ENCODE results near the gene SLC25A41. TPM values are rescaled to one million over a fixed set of nuclear protein-coding genes. Genes with fewer than 3 reads are reported as not detected.

The SLC25A41 gene
- total RNA-seq, 1 donor from 2014 or later, result not detected

DNA sequence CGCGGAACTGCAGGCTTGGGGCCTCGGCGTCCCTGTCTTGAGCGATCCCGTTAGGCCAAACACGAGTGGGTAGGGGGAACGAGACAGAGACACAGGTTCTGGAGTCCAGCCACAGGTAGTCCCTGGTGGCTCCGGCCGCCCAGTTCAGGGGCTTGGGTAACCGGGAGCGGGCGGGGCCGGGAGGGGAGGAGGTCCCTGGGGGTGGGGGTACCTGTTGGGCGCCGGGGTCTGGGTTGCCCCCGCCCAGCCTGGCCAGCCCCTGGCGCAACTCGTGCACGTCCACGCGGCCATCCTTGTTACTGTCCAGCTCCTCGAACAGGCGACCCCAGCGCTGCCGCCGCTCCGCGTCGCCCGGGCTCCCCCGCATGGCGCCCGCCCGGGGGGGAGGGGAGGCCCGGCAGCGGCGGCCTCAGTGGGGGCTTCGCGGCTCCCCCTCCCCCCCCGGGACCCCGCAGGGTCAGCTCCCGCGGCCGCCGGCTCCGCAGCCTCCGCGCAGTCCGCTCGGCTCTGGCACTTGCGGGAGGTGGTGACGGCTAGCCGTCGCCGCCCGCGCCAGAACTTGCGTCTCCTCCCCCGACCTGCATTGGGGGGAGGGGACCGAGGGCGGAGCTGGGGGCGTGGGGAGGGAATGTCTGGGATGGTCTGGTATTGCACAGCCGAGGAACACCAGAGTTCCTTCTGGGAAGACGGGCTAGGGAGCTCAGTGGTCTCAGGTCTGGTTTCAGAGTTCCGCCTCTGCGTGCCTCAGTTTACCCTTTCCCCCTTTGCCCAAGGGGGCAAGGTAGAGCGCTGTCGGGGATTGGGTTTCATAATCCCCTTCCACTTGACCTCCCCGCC, 25.9 kb upstream of the SLC25A41 start, which contains the start of gene SLC25A23:
SLC25A23 (minus strand) TSS at position 531 of the 837 bp plus-strand sequence; CDS start at position 367, 164 bp downstream.
- Histone ChIP-seq H3K9me3 (peaks cover 4% of the 10 kb centered on the region), H3K36me3 (peaks cover 5% of the 10 kb centered on the region), H3K4me3 (peak within 1 kb of the TSS; percentile 73), H3K27ac (peak within 1 kb of the TSS; percentile 87), H3K27me3 (ENCODE audit: low read depth) (peaks cover 13% of the 10 kb centered on the region), H3K4me1 (peaks cover 17% of the 10 kb centered on the region)
- ATAC-seq (peak; percentile 76 to 77), DNase-seq (peak; percentile 77)
- intact Hi-C loops (cut with DNase I), result no loop called here
- TF ChIP-seq, protein P1, sequence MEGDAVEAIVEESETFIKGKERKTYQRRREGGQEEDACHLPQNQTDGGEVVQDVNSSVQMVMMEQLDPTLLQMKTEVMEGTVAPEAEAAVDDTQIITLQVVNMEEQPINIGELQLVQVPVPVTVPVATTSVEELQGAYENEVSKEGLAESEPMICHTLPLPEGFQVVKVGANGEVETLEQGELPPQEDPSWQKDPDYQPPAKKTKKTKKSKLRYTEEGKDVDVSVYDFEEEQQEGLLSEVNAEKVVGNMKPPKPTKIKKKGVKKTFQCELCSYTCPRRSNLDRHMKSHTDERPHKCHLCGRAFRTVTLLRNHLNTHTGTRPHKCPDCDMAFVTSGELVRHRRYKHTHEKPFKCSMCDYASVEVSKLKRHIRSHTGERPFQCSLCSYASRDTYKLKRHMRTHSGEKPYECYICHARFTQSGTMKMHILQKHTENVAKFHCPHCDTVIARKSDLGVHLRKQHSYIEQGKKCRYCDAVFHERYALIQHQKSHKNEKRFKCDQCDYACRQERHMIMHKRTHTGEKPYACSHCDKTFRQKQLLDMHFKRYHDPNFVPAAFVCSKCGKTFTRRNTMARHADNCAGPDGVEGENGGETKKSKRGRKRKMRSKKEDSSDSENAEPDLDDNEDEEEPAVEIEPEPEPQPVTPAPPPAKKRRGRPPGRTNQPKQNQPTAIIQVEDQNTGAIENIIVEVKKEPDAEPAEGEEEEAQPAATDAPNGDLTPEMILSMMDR (IDR thresholded peaks at IDR 0.05), result no peak

DNA sequence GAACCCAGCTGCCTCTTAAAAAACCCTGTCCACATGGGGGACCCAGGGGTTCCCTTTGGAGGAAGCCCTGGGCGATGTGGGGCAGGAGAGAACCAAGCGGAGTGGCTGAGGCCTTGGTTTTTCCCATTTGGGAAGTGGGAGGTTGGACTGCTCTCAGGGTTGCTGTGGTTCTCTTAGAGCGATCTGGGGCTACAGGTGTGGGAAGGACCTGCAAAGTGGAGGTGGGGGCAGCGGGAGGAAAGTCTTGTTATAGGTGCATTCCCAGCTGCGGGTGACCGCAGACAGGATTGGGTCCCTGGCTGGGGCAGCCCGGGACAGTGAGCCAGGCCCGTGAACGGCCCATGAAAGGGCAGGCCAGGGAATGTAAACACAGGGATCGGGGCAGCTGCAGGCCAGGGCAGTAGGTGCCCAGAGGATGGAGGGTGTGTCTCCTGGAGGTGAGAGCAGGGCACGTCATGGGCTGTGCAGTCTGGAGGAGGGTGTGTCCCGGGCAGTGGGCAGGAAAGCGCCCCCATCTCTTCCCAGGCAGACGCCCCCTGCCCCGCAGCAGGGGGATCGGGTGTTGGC, 25.2 kb upstream of the SLC25A41 start:
- peaks cover 17% of the 10 kb centered on the region for H3K4me1 ChIP-seq
- H3K9me3 ChIP-seq, result peaks cover 11% of the 10 kb centered on the region
- ATAC-seq (peak in 1 of 2 donors; percentile 3), DNase-seq (no peak)
- intact Hi-C loops (cut with DNase I), result no loop called here
- TF ChIP-seq, protein P1 (IDR thresholded peaks at IDR 0.05), result no peak
- peak overlapping the region; percentile 73 for H3K4me3 ChIP-seq
- H3K27ac ChIP-seq, result peak overlapping the region; percentile 87
- peaks cover 11% of the 10 kb centered on the region for H3K36me3 ChIP-seq
- peaks cover 6% of the 10 kb centered on the region for H3K27me3 ChIP-seq (ENCODE audit: low read depth)

DNA sequence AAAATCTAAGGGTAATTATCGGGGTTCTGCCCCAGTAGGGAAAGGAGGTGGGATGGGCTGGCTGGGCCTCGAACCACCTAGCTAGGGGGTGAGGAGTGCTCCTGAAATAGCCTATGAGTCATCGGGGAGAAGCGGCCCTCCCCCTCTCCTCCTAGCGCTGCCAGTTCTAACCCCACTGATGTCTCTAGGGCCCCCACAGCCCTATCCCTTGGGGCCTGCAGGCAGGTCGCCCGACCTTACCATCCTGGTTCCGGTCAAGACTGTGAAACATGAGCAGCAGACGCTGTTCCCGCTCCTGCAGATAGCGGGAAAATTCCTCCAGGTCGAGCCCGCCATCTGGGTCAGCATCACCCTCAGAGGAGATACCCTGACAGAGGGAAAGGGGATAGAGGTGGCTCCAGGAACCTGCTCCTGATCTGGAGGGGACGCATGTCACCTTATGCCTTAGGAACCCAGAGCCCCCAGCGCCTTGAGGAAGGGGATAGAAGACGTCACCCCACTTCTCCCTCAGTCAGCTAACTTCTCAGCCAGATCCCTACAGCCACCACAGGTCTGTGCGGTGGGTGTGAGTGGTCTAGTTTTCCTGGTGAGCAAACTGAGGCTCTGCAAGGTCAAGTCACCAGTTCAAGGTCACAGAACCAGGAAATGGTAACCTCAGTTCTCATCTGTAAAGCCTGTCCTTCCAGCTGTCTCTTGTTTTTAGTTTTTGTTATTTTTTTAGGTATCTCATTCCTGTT, 24.6 kb upstream of the SLC25A41 start:
- TF ChIP-seq, protein P1 (IDR thresholded peaks at IDR 0.05), result no peak
- Histone ChIP-seq H3K9me3 (peaks cover 13% of the 10 kb centered on the region), H3K27me3 (ENCODE audit: low read depth) (no peaks in the 10 kb centered on the region), H3K27ac (peak overlapping the region; percentile 18), H3K36me3 (peaks cover 13% of the 10 kb centered on the region), H3K4me1 (peaks cover 17% of the 10 kb centered on the region), H3K4me3 (no peak overlapping the region)
- DNase-seq, result no peak
- intact Hi-C loops (cut with DNase I), result no loop called here
- ATAC-seq, result no peak

DNA sequence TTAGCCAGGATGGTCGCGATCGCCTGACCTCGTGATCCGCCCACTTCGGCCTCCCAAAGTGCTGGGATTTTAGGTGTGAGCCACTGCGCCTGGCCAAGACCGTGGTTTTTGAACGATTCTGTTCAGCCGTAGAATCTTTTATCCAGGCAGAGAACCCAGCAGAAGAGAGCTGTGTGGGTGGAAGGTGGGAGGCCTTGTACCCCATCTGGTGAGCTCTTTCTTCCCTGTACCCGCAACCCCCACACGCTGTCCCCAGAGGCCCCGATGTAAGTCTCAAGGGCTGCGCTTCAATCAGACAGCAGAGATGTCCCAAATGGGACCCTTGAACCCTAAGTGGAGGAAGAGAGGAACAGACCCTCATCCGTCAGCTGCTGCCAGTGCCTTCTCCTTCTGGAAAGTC, 22.4 kb upstream of the SLC25A41 start:
- Histone ChIP-seq H3K4me3 (no peak overlapping the region), H3K27me3 (ENCODE audit: low read depth) (no peaks in the 10 kb centered on the region), H3K36me3 (peaks cover 13% of the 10 kb centered on the region), H3K4me1 (peaks cover 16% of the 10 kb centered on the region), H3K9me3 (peaks cover 13% of the 10 kb centered on the region), H3K27ac (no peak overlapping the region)
- ATAC-seq, result no peak
- DNase-seq, result no peak
- intact Hi-C loops (cut with DNase I), result no loop called here
- TF ChIP-seq, protein P1 (IDR thresholded peaks at IDR 0.05), result no peak

DNA sequence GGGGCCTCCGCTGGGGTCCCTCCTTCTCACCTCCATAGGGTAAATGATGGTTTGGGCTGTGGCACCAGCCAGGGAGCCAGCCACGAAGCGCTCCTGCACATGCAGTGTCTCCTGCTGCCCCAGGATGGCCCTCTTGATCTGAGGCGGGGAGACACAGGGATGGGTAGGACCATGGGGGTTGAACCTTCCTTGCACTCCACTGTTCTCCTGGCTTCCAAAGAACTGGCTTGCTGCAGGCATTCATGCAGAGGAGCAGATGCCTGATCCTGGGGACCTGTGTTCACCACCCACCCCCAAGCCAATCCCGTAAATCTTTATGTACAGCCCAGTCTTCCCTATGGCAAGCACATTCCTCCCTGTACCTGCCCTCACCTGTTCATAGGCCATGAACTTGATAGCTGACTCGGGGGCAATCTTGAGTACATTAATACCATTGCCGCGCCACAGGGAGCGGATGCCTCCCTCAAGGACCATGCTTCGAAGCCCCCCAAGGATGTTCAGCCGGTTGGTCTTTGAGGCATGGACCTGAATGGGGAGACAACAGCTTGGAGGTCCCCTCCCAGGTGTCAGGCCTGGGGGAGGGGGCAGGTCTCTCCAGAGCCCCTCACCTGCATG, 20.5 kb upstream of the SLC25A41 start:
- ATAC-seq (no peak), DNase-seq (no peak)
- Histone ChIP-seq H3K4me3 (no peak overlapping the region), H3K27ac (no peak overlapping the region), H3K27me3 (ENCODE audit: low read depth) (no peaks in the 10 kb centered on the region), H3K9me3 (peaks cover 13% of the 10 kb centered on the region), H3K36me3 (peaks cover 13% of the 10 kb centered on the region), H3K4me1 (peaks cover 8% of the 10 kb centered on the region)
- TF ChIP-seq, protein P1 (IDR thresholded peaks at IDR 0.05), result no peak
- intact Hi-C loops (cut with DNase I), result no loop called here

Measured in lower lobe of right lung (tissue), 2 donors.